ENCODE results near the gene TENM4. TPM values are rescaled to one million over a fixed set of nuclear protein-coding genes. Genes with fewer than 3 reads are reported as not detected.

The TENM4 gene
- polyA plus RNA-seq, 2 of the 4 experiments (the other 2 are of a cell fraction) = 0.06 to 0.31 TPM

DNA sequence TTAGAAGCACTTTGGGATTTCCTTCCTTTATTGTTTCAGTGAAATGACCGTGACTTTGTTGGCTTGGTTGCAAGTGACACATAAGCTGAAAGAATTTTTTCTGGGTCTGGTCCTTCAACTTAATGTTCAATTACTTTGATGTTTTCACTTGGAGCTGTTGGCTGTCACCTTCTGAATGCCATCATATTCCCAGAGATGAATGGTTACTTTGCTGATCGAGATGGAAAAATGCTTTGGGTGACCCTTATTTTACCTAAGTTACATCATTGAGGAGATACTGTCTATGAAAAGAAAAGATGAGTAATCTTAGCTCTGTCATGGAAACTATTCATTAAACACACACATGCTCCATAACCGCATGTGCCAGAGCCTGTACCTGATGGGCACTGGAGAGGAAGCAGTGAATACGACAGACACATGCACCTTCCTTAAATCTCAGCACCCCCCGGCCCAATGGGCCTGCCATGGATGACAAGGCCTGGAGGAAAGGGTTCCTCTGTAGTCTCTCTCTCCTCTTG is 76.9 kb downstream of the TENM4 start (continued):
- TF ChIP-seq HMGXB4 (CRISPR knock-in tag; IDR thresholded peaks at IDR 0.05; ENCODE audit: borderline replicate concordance) = no peak
- no peak for TF ChIP-seq TFCP2L1 (CRISPR knock-in tag; IDR thresholded peaks at IDR 0.05)
- TF ChIP-seq SMC3 (IDR thresholded peaks at IDR 0.05) = no peak
- no peak for TF ChIP-seq REST (IDR thresholded peaks at IDR 0.05)
- TF ChIP-seq JUN (IDR thresholded peaks at IDR 0.05) = no peak
- TF ChIP-seq, protein P1, sequence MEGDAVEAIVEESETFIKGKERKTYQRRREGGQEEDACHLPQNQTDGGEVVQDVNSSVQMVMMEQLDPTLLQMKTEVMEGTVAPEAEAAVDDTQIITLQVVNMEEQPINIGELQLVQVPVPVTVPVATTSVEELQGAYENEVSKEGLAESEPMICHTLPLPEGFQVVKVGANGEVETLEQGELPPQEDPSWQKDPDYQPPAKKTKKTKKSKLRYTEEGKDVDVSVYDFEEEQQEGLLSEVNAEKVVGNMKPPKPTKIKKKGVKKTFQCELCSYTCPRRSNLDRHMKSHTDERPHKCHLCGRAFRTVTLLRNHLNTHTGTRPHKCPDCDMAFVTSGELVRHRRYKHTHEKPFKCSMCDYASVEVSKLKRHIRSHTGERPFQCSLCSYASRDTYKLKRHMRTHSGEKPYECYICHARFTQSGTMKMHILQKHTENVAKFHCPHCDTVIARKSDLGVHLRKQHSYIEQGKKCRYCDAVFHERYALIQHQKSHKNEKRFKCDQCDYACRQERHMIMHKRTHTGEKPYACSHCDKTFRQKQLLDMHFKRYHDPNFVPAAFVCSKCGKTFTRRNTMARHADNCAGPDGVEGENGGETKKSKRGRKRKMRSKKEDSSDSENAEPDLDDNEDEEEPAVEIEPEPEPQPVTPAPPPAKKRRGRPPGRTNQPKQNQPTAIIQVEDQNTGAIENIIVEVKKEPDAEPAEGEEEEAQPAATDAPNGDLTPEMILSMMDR (IDR thresholded peaks at IDR 0.05) = no peak

DNA sequence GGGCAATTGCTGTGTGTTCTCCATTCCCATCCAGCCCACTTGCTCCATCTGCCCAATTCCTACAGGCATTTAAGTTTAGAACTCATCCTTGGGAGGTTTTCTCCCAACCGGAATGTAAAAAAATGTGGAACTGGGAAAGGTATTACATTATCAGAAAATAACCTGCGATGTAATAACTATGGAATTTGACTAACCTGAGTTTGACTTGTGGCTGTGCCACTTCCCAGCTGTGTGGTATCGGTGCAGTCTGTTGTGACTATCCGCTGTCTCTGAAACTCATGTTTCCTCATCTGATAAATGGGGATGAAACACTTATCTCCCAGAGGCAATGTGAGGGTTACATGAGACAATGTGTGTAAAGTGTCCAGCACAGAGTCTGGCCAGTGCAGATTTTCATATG is 77.6 kb downstream of the TENM4 start:
- CTCF ChIA-PET = interaction anchor here (1.4 kb wide), 1 partner anchor 47 kb away, joined by 3 read pairs; no protein-coding TSS in a partner anchor
- ATAC-seq = no peak
- H3K4me1 ChIP-seq = no peaks in the 10 kb centered on the region
- H3K4me2 ChIP-seq = no peak overlapping the region
- DNase-seq (ENCODE audit: low read depth in 1 of 2, low spot score in 1 of 2) = no peak
- H3K27ac ChIP-seq = no peak overlapping the region
- WGBS (ENCODE audit: missing lambda C conversion rate) = 28% methylated on average over 4 of the region's 4 CpGs
- H3K9me3 ChIP-seq = no peaks in the 10 kb centered on the region
- no peak overlapping the region for H3K4me3 ChIP-seq
- POLR2A ChIA-PET = no interaction called here
- FAIRE-seq = no peak
- TF ChIP-seq RARB (CRISPR knock-in tag; IDR thresholded peaks at IDR 0.05) = no peak
- no peak for TF ChIP-seq NFE2L2 (conservative IDR thresholded peaks at IDR 0.05; ENCODE audit: low read length)
- no peak for TF ChIP-seq PHF8 (IDR thresholded peaks at IDR 0.05; ENCODE audit: borderline replicate concordance, low read depth)
- TF ChIP-seq CHD4 (IDR thresholded peaks at IDR 0.05; ENCODE audit: borderline replicate concordance) = no peak
- no peak for TF ChIP-seq RFX5 (IDR thresholded peaks at IDR 0.05)

GRCh38 chr11:79362821-79363220 is 78.0 kb downstream of the TENM4 start:
- FAIRE-seq = no peak
- H3K9me3 ChIP-seq = no peaks in the 10 kb centered on the region
- DNase-seq (ENCODE audit: low read depth in 1 of 2, low spot score in 1 of 2) = no peak
- no peak for ATAC-seq
- no peak overlapping the region for H3K27ac ChIP-seq
- no peaks in the 10 kb centered on the region for H3K4me1 ChIP-seq
- 13% methylated on average over 4 of the region's 4 CpGs for WGBS (ENCODE audit: missing lambda C conversion rate)
- H3K4me2 ChIP-seq = no peak overlapping the region
- CTCF ChIA-PET = interaction anchor here (0.6 to 1.4 kb wide), 2 partner anchors 48 to 922 kb away, joined by 3 read pairs; no protein-coding TSS in a partner anchor
- POLR2A ChIA-PET = no interaction called here
- no peak overlapping the region for H3K4me3 ChIP-seq
- TF ChIP-seq FOSL2 (IDR thresholded peaks at IDR 0.05) (no peak), FOSL2 (CRISPR knock-in tag; IDR thresholded peaks at IDR 0.05) (no peak), JUN (IDR thresholded peaks at IDR 0.05) (no peak), EHF (CRISPR knock-in tag; IDR thresholded peaks at IDR 0.05) (no peak), MAX (IDR thresholded peaks at IDR 0.05) (no peak), ZSCAN20 (CRISPR knock-in tag; IDR thresholded peaks at IDR 0.05) (no peak), TP53 (CRISPR knock-in tag; IDR thresholded peaks at IDR 0.05) (no peak), ELK1 (IDR thresholded peaks at IDR 0.05; ENCODE audit: low read depth, low read length) (no peak), CBX2 (IDR thresholded peaks at IDR 0.05; ENCODE audit: borderline replicate concordance, low read depth) (no peak), SMC3 (IDR thresholded peaks at IDR 0.05) (no peak), NR3C1 (IDR thresholded peaks at IDR 0.05) (no peak), CEBPB (IDR thresholded peaks at IDR 0.05) (no peak), ZC3H11A (IDR thresholded peaks at IDR 0.05) (no peak), RAD21 (conservative IDR thresholded peaks at IDR 0.05 in 1 of 2, IDR thresholded peaks at IDR 0.05 in 1 of 2) (no peak), PHF8 (IDR thresholded peaks at IDR 0.05; ENCODE audit: borderline replicate concordance, low read depth) (no peak), MAFK (IDR thresholded peaks at IDR 0.05; ENCODE audit: partially characterized antibody) (no peak)
- TF ChIP-seq, protein P2, sequence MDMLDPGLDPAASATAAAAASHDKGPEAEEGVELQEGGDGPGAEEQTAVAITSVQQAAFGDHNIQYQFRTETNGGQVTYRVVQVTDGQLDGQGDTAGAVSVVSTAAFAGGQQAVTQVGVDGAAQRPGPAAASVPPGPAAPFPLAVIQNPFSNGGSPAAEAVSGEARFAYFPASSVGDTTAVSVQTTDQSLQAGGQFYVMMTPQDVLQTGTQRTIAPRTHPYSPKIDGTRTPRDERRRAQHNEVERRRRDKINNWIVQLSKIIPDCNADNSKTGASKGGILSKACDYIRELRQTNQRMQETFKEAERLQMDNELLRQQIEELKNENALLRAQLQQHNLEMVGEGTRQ (IDR thresholded peaks at IDR 0.05) = no peak
- TF ChIP-seq, protein P3, sequence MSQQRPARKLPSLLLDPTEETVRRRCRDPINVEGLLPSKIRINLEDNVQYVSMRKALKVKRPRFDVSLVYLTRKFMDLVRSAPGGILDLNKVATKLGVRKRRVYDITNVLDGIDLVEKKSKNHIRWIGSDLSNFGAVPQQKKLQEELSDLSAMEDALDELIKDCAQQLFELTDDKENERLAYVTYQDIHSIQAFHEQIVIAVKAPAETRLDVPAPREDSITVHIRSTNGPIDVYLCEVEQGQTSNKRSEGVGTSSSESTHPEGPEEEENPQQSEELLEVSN (IDR thresholded peaks at IDR 0.05; ENCODE audit: borderline replicate concordance, low read depth) = no peak
